Fibroblast of lung (primary cell): ENCODE measurements around the gene ABR. TPM values are rescaled to one million over a fixed set of nuclear protein-coding genes. Genes with fewer than 3 reads are reported as not detected.
"Not testable (repeated sequence)": the region's sequence is repeated elsewhere in the genome, so short reads cannot be mapped to it uniquely, and the experiment has no call there.

Experiments
- DNase-seq, 2 donors: peaks; one replicate each; pipeline versions ENCODE4 v3.0.0 to v3.0.0-alpha.2; 2010; ENCODE audit warnings: low read depth in 2 of 2
- H2AFZ ChIP-seq: 2 replicates; pipeline ENCODE4 v1.5.1; 2012; ENCODE audit warnings: low read length, control low read depth, inconsistent platforms
- H3K27ac ChIP-seq: 2 replicates; pipeline ENCODE4 v1.5.1; 2011; ENCODE audit warnings: low read length, control low read depth; ENCODE audit not compliant: insufficient read depth
- H3K27me3 ChIP-seq: 2 replicates; pipeline ENCODE4 v1.5.1; 2011; ENCODE audit warnings: mild to moderate bottlenecking, low read length; ENCODE audit not compliant: control insufficient read depth, insufficient read depth
- H3K36me3 ChIP-seq: 2 replicates; pipeline ENCODE4 v1.5.1; 2011; ENCODE audit warnings: low read length; ENCODE audit not compliant: control insufficient read depth, insufficient read depth
- H3K4me1 ChIP-seq: 2 replicates; pipeline ENCODE4 v1.5.1; 2011; ENCODE audit warnings: low read length; ENCODE audit not compliant: control insufficient read depth, insufficient read depth; ENCODE audit errors: extremely low read depth
- H3K4me2 ChIP-seq: 2 replicates; pipeline ENCODE4 v1.5.1; 2011; ENCODE audit warnings: low read length, control low read depth; ENCODE audit not compliant: insufficient read depth; ENCODE audit errors: extremely low read depth
- H3K4me3 ChIP-seq, 4 experiments: fragments of 200-600 bp in 1 of 4; sonication (generic) in 1 of 4; replicated peaks in 1 of 4; 2 replicates each; pipeline ENCODE4 v1.5.1; 2011 to 2016; ENCODE audit warnings: low read length in 4 of 4, low read depth in 3 of 4, mild to moderate bottlenecking in 3 of 4, control low read depth in 2 of 4, inconsistent platforms in 1 of 4, mixed read lengths in 1 of 4; ENCODE audit not compliant: insufficient read depth in 1 of 4; ENCODE audit errors: control extremely low read depth in 1 of 4
- H3K79me2 ChIP-seq: 2 replicates; pipeline ENCODE4 v1.5.1; 2012; ENCODE audit warnings: mild to moderate bottlenecking, low read length, inconsistent platforms; ENCODE audit not compliant: control insufficient read depth, insufficient read depth
- H3K9ac ChIP-seq: 2 replicates; pipeline ENCODE4 v1.5.1; 2011; ENCODE audit warnings: mild to moderate bottlenecking, low read length, control low read depth; ENCODE audit not compliant: insufficient read depth
- H3K9me3 ChIP-seq: 2 replicates; pipeline ENCODE4 v1.5.1; 2012; ENCODE audit warnings: low read depth, low read length; ENCODE audit not compliant: control insufficient read depth, insufficient read depth
- H4K20me1 ChIP-seq: 2 replicates; pipeline ENCODE4 v1.5.1; 2011; ENCODE audit warnings: low read length; ENCODE audit not compliant: control insufficient read depth, insufficient read depth; ENCODE audit errors: extremely low read depth
- CTCF ChIP-seq, 2 donors: IDR thresholded peaks in 1 of 2; conservative IDR thresholded peaks in 1 of 2; 1 replicate in 1 of 2; 2 replicates in 1 of 2; pipeline ENCODE4 v1.5.1; 2011 to 2012; ENCODE audit warnings: low read length in 2 of 2, control low read depth in 1 of 2, inconsistent platforms in 1 of 2, low read depth in 1 of 2, mild to moderate bottlenecking in 1 of 2
- EZH2 ChIP-seq: IDR thresholded peaks from 2 replicates; pipeline ENCODE4 v1.5.1; 2012; ENCODE audit warnings: low read length, control low read depth, mild to moderate bottlenecking; ENCODE audit errors: missing control alignments
- polyA plus RNA-seq, 2 donors: library from polyadenylated mRNA; depleted of rRNA in 1 of 2; stranded (reverse) in 1 of 2; unstranded in 1 of 2; fragments of >200 nt; gene quantifications; 2 replicates each; pipeline ENCODE4 v1.2.1, GENCODE V29; 2011 to 2012; ENCODE audit warnings: missing spikeins in 1 of 2
- total RNA-seq: library from RNA; depleted of rRNA; stranded (reverse); fragments of >200 nt; gene quantifications from 2 replicates; pipeline ENCODE4 v1.2.1, GENCODE V29; 2014

ABR gene
- total and polyA plus RNA-seq, 2 donors (not counting 1 experiment from before 2014, with no cell fraction given), result 43.7 to 84.7 TPM

DNA sequence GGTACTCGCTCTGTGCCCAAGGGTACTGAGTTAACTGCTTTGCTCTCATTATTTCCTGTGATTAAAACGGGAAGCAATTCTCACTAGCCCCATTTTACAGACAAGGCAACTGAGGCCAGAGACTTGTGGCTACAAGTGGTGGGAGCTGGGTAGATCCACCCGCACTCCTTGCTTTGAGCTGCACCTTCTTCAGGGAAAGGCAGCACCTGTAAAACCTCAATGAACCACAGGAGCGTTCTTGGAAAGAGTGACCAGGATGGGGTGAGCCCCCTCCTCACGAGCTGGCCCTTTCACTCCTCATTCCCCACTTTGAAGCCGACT, 102.8 kb downstream of the ABR start:
- H3K27me3 ChIP-seq, result no peaks in the 10 kb centered on the region
- peaks cover 6% of the 10 kb centered on the region for H3K4me1 ChIP-seq
- no peak overlapping the region for H3K9ac ChIP-seq
- no peak for DNase-seq
- peaks cover 4% of the 10 kb centered on the region for H3K36me3 ChIP-seq
- TF ChIP-seq CTCF (conservative IDR thresholded peaks at IDR 0.05 in 1 of 2, IDR thresholded peaks at IDR 0.05 in 1 of 2; ENCODE audit: low read depth in 1 of 2, low read length in 2 of 2) (no peak), EZH2 (no peak)
- no peaks in the 10 kb centered on the region for H4K20me1 ChIP-seq
- no peaks in the 10 kb centered on the region for H3K9me3 ChIP-seq
- H3K79me2 ChIP-seq, result no peaks in the 10 kb centered on the region
- no peak overlapping the region for H3K4me2 ChIP-seq
- H2AFZ ChIP-seq, result no peak overlapping the region
- H3K4me3 ChIP-seq, result no peak overlapping the region
- H3K27ac ChIP-seq, result no peak overlapping the region

GRCh38 chr17:1076299-1076981, 103.3 kb downstream of the ABR start:
- Histone ChIP-seq H4K20me1 (no peaks in the 10 kb centered on the region), H3K27me3 (no peaks in the 10 kb centered on the region), H3K4me3 (no peak overlapping the region), H3K4me1 (peaks cover 6% of the 10 kb centered on the region), H3K9me3 (no peaks in the 10 kb centered on the region), H3K79me2 (no peaks in the 10 kb centered on the region), H3K27ac (no peak overlapping the region), H2AFZ (no peak overlapping the region), H3K4me2 (no peak overlapping the region), H3K36me3 (peaks cover 2% of the 10 kb centered on the region), H3K9ac (no peak overlapping the region)
- TF ChIP-seq EZH2 (no peak), CTCF (conservative IDR thresholded peaks at IDR 0.05 in 1 of 2, IDR thresholded peaks at IDR 0.05 in 1 of 2; ENCODE audit: low read depth in 1 of 2, low read length in 2 of 2) (no peak)
- DNase-seq, result no peak

- H3K27ac ChIP-seq, result no peak overlapping the region
- TF ChIP-seq CTCF (conservative IDR thresholded peaks at IDR 0.05 in 1 of 2, IDR thresholded peaks at IDR 0.05 in 1 of 2; ENCODE audit: low read depth in 1 of 2, low read length in 2 of 2) (no peak), EZH2 (no peak)
Observed at GRCh38 chr17:1074886-1075605, 104.7 kb downstream of the ABR start.

GRCh38 chr17:1073963-1074625, 105.7 kb downstream of the ABR start:
- DNase-seq, H2AFZ ChIP-seq, H4K20me1 ChIP-seq, H3K9ac ChIP-seq, H3K4me1 ChIP-seq, H3K79me2 ChIP-seq, H3K27ac ChIP-seq, H3K4me3 ChIP-seq, H3K36me3 ChIP-seq, H3K9me3 ChIP-seq, H3K27me3 ChIP-seq, H3K4me2 ChIP-seq: not testable (repeated sequence)

More at GRCh38 chr17:1074886-1075605, 104.7 kb downstream of the ABR start:
- no peak for DNase-seq
- Histone ChIP-seq H3K9ac (no peak overlapping the region), H4K20me1 (no peaks in the 10 kb centered on the region), H2AFZ (no peak overlapping the region), H3K4me2 (no peak overlapping the region), H3K9me3 (no peaks in the 10 kb centered on the region), H3K4me3 (no peak overlapping the region), H3K36me3 (peaks cover 5% of the 10 kb centered on the region), H3K27me3 (no peaks in the 10 kb centered on the region), H3K4me1 (no peaks in the 10 kb centered on the region), H3K79me2 (no peaks in the 10 kb centered on the region)
